GM21619 (cell line): ENCODE data around the gene MT1HL1.
"Not testable (repeated sequence)": the region's sequence is repeated elsewhere in the genome, so short reads cannot be mapped to it uniquely, and the experiment has no call there.

Experiments used
- ATAC-seq: cut with Tn5 transposase; IDR thresholded peaks from one replicate; pipeline ENCODE4 v1.9.1; 2021; ENCODE audit not compliant: unreplicated experiment

The MT1HL1 gene

GRCh38 chr1:236979149-236979900 is 24.9 kb downstream of the MT1HL1 start:
- no peak for ATAC-seq

GRCh38 chr1:236978740-236979139 is 25.5 kb downstream of the MT1HL1 start:
- ATAC-seq, result no peak

GRCh38 chr1:236975461-236975860 is 28.8 kb downstream of the MT1HL1 start:
- ATAC-seq, result no peak

DNA sequence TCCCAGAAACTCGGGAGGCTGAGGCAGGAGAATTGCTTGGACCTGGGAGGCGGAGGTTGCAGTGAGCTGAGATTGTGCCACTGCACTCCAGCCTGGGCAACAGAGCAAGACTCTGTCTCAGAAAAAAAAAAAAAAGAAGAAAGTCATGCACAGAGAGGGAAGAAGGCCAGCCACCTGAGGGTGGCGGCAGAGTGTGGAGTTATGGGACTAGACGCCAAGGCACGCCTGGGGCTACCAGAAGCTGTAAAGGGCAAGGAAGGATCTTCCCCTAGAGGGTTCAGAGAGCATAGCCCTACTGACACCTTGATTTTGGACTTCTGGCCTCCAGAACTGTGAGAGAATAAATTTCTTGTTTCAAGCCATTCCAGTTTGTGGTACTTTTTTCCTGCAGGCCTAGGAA is 30.2 kb downstream of the MT1HL1 start:
- not testable (repeated sequence) for ATAC-seq

DNA sequence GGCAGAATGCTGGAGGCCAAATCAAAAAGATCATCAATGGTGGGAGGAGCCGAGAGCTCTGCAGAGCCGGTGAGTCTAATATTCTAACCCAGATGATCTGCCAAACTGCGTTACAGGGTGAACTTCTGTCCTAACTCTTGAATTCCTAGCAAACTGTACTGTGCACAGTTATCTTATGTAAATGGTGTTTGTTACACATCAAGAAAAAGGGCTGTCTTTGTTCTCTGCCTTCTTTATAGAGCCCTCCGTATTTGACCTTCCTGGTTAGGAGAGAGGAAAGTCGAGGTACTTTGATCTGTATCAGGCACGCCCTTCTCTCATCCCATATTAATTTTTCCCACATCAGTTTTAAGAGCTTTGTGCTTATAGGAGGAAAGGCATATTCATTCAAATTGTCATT is 37.6 kb downstream of the MT1HL1 start:
- ATAC-seq, result no peak

- no peak for ATAC-seq
Observed at GRCh38 chr1:236963920-236964319, 40.3 kb downstream of the MT1HL1 start.

- no peak for ATAC-seq
Observed at GRCh38 chr1:236959112-236959511, 45.1 kb downstream of the MT1HL1 start.

GRCh38 chr1:236957235-236957634 is 47.0 kb downstream of the MT1HL1 start:
- no peak for ATAC-seq
